Stimulated activated naive CD8-positive, alpha-beta T cell treated with anti-CD3 and anti-CD28 coated beads, Interleukin-15, amount 100 ng/mL, for 72 hours (primary cell): Measurements from ENCODE around the gene BLM.
A peak's percentile ranks its signal among the peaks of the same experiment; 100 is the strongest.
"Not testable (repeated sequence)": the region's sequence is repeated elsewhere in the genome, so short reads cannot be mapped to it uniquely, and the experiment has no call there.

Experiments used
- ATAC-seq: fragments of 150-1000 bp; cut with Tn5 transposase; 2 replicates; pipeline ENCODE4 v1.10.0; 2021; ENCODE audit warnings: mild to moderate bottlenecking, moderate library complexity
- DNase-seq, 2 donors: peaks; one replicate each; pipeline ENCODE4 v3.0.0; 2021 to 2022
- H3K27ac Mint-ChIP-seq, 2 donors: one replicate each; pipeline ENCODE4 v1.8.0; 2022; ENCODE audit warnings: mild to moderate bottlenecking in 2 of 2, mixed read lengths in 2 of 2, moderate library complexity in 2 of 2
- H3K27me3 Mint-ChIP-seq: one replicate; pipeline ENCODE4 v1.8.0; 2022; ENCODE audit warnings: mixed read lengths
- H3K4me1 Mint-ChIP-seq: one replicate; pipeline ENCODE4 v1.8.0; 2022; ENCODE audit warnings: mild to moderate bottlenecking, mixed read lengths
- H3K4me3 Mint-ChIP-seq, 2 donors: one replicate each; pipeline ENCODE4 v1.8.0; 2022; ENCODE audit warnings: mild to moderate bottlenecking in 2 of 2, mixed read lengths in 2 of 2, moderate library complexity in 1 of 2
- H3K9me3 Mint-ChIP-seq, 2 donors: one replicate each; pipeline ENCODE4 v1.8.0; 2022; ENCODE audit warnings: mixed read lengths in 2 of 2

BLM gene

DNA sequence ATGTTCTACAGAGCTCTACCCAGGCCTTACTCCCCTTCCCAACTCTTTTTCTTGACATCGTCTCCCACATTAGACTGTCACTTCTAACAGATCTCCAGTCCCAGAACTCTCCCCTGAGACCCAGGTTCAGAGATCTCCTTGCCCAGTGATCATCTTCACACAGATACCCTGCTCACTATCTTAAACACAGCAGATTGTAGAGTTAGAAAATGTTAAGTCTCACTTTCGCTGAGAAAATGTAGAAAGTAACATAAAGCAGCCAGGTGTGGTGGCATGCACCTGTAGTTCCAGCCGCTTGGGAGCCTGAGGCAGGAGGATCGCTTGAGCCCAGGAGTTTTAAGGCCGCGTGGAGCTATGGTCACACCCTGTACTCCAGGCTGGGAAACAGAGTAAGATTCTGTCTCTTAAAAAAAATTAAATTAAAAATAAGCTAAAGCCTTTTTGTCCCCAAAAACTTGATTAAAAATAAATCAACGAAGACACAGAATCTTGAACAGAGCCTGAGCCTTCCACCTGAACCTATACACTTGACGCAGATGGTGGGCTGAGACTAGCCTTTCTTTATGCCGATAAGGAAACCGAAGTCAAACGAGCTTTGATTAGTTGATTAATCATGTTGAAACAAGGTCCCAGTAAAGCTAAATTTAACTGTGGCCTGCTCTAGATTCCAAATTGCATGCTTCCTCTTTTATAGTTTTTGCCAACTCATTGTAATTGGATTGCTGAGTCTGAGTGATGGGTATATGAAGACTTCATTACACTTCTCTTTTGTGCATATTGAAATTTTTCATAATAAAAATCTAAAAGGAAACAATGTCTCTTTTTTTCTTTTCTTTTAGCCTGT is 31.3 kb upstream of the BLM start:
- ATAC-seq: no peak
- DNase-seq: no peak
- Mint-ChIP-seq H3K4me3 (peak overlapping the region; percentile 31 to 44), H3K4me1 (peaks cover 51% of the 10 kb centered on the region), H3K27ac (peak overlapping the region; percentile 94 to 96), H3K9me3 (peaks cover 0 to 4% of the 10 kb centered on the region in 2 donors), H3K27me3 (no peaks in the 10 kb centered on the region)

- peak; percentile 99 for ATAC-seq
- Mint-ChIP-seq H3K4me1 (peaks cover 47% of the 10 kb centered on the region), H3K27ac (peak overlapping the region; percentile 94 to 96), H3K4me3 (peak overlapping the region; percentile 31 to 44), H3K9me3 (peaks cover 0 to 4% of the 10 kb centered on the region in 2 donors), H3K27me3 (no peaks in the 10 kb centered on the region)
- peak; percentile 48 to 63 for DNase-seq
Measured at GRCh38 chr15:90686435-90687218, 30.5 kb upstream of the BLM start.

GRCh38 chr15:90689326-90689961 is 27.7 kb upstream of the BLM start:
- peaks cover 57% of the 10 kb centered on the region for H3K4me1 Mint-ChIP-seq
- not testable (repeated sequence) for ATAC-seq, H3K27me3 Mint-ChIP-seq, H3K4me3 Mint-ChIP-seq, H3K27ac Mint-ChIP-seq, H3K9me3 Mint-ChIP-seq, DNase-seq

GRCh38 chr15:90690585-90690984 is 26.6 kb upstream of the BLM start:
- Mint-ChIP-seq H3K4me1 (peaks cover 46% of the 10 kb centered on the region), H3K27ac (no peak overlapping the region), H3K4me3 (no peak overlapping the region), H3K9me3 (peaks cover 0 to 4% of the 10 kb centered on the region in 2 donors), H3K27me3 (no peaks in the 10 kb centered on the region)
- ATAC-seq (no peak), DNase-seq (no peak)

- Mint-ChIP-seq H3K4me3 (no peak overlapping the region), H3K27me3 (no peaks in the 10 kb centered on the region), H3K4me1 (peaks cover 40% of the 10 kb centered on the region), H3K27ac (no peak overlapping the region), H3K9me3 (peaks cover 0 to 4% of the 10 kb centered on the region in 2 donors)
- no peak for DNase-seq
- no peak for ATAC-seq
Measured at GRCh38 chr15:90691369-90691768, 25.8 kb upstream of the BLM start.

DNA sequence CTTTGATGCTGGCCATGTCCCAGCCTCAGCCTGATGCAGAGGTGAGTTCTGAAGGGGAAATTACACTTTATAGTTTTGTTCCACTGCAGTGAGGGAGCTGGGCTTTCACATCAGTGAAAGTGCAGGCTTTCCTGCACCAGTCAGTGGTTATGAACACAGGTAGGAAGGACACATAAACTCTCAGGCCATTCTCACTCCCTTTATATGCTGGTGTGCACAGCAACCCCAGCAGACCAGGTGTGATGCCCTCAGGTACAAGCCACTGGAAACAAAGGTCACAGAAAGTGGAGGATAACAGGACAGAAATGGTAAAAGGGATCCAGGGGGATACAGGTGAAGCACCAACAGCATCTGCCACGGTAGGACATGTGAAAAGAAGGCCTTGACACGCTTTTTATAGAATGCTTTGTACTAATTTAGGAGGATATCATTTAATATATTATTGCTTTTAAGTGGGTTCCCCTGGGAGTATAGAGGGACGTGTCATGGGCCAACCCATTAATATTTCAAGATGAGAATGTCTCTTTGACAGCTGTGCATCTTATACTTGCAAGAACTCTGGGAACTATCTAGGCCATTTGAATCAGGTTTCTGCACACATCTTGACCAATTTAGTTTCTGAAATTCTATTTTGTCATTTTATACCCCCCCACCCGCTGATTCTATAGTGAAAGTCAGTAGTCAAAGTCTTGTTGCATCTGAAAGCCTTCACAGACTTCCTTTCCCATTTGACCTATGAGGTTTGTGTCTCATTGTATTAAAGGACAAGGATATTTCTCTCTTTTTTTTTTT is 25.0 kb upstream of the BLM start:
- DNase-seq (no peak), ATAC-seq (no peak)
- Mint-ChIP-seq H3K4me3 (no peak overlapping the region), H3K4me1 (peaks cover 40% of the 10 kb centered on the region), H3K27ac (no peak overlapping the region), H3K9me3 (peaks cover 0 to 4% of the 10 kb centered on the region in 2 donors), H3K27me3 (no peaks in the 10 kb centered on the region)

GRCh38 chr15:90694987-90695386 is 22.2 kb upstream of the BLM start:
- ATAC-seq: no peak
- no peaks in the 10 kb centered on the region for H3K9me3 Mint-ChIP-seq
- no peak for DNase-seq
- H3K27ac Mint-ChIP-seq: no peak overlapping the region
- no peaks in the 10 kb centered on the region for H3K27me3 Mint-ChIP-seq
- no peak overlapping the region for H3K4me3 Mint-ChIP-seq
- peaks cover 32% of the 10 kb centered on the region for H3K4me1 Mint-ChIP-seq

DNA sequence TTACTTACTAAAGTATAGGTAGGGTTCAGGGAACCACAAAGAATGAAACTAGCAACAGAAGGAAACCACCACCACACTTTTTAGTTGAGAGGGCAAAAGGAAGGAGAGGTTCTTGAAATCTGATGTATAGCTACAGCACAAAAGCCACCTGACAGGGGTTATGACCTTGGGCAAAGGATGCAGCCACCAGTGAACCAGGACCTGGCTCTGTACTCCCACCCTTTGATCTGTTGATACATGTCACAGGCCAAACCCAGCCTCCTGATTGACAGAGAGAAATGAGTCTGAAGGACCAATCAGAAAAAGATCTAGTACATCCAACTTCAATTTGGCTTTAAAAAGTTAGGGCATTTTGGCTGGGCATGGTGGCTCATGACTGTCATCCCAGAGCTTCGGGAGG is 20.0 kb upstream of the BLM start:
- ATAC-seq: peak; percentile 93
- Mint-ChIP-seq H3K27me3 (no peaks in the 10 kb centered on the region), H3K27ac (no peak overlapping the region), H3K9me3 (no peaks in the 10 kb centered on the region), H3K4me3 (no peak overlapping the region), H3K4me1 (peaks cover 24% of the 10 kb centered on the region)
- peak in 1 of 2 donors; percentile 44 for DNase-seq

- Mint-ChIP-seq H3K4me1 (peaks cover 16% of the 10 kb centered on the region), H3K27me3 (no peaks in the 10 kb centered on the region), H3K9me3 (peaks cover 0 to 9% of the 10 kb centered on the region in 2 donors), H3K4me3 (no peak overlapping the region), H3K27ac (no peak overlapping the region)
- ATAC-seq: no peak
- DNase-seq: no peak
Measured at GRCh38 chr15:90698629-90699028, 18.5 kb upstream of the BLM start.

- Mint-ChIP-seq H3K4me1 (peaks cover 12% of the 10 kb centered on the region), H3K9me3 (peaks cover 0 to 9% of the 10 kb centered on the region in 2 donors), H3K27me3 (no peaks in the 10 kb centered on the region), H3K27ac (no peak overlapping the region), H3K4me3 (no peak overlapping the region)
- no peak for DNase-seq
- no peak for ATAC-seq
Measured at GRCh38 chr15:90701048-90701447, 16.1 kb upstream of the BLM start.

- peaks cover 0 to 9% of the 10 kb centered on the region in 2 donors for H3K9me3 Mint-ChIP-seq
- peaks cover 4% of the 10 kb centered on the region for H3K4me1 Mint-ChIP-seq
- H3K27ac Mint-ChIP-seq: peak overlapping the region; percentile 54 to 77
- no peak overlapping the region for H3K4me3 Mint-ChIP-seq
- H3K27me3 Mint-ChIP-seq: no peaks in the 10 kb centered on the region
- DNase-seq: no peak
- no peak for ATAC-seq
Measured at GRCh38 chr15:90701880-90702630, 15.1 kb upstream of the BLM start.

DNA sequence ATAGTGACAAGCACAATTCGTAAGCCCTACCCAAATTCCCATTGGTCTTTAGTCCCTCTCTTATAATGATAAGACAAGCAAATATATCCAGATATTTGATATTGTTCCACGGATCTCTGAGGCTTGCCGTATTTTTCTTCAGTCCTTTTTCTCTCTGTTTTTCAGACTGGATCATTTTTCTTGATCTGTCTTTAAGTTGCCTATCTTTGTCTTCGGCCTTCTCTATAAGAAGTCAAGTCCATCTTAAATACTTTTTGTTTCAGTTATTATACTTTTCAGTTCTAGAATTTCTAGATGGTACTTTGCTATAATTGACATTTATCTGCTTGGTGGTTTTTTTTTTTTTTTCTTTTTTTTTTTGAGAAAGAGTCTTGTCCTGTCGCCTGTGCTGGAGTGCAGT is 13.7 kb upstream of the BLM start:
- Mint-ChIP-seq H3K9me3 (peaks cover 0 to 9% of the 10 kb centered on the region in 2 donors), H3K4me3 (no peak overlapping the region), H3K27me3 (no peaks in the 10 kb centered on the region), H3K27ac (no peak overlapping the region), H3K4me1 (no peaks in the 10 kb centered on the region)
- DNase-seq (no peak), ATAC-seq (no peak)

GRCh38 chr15:90705212-90705611 is 11.9 kb upstream of the BLM start:
- Mint-ChIP-seq H3K4me1 (no peaks in the 10 kb centered on the region), H3K9me3 (peaks cover 0 to 9% of the 10 kb centered on the region in 2 donors), H3K27ac (no peak overlapping the region), H3K27me3 (no peaks in the 10 kb centered on the region), H3K4me3 (no peak overlapping the region)
- DNase-seq: no peak
- ATAC-seq: no peak

GRCh38 chr15:90706394-90707327 is 10.5 kb upstream of the BLM start:
- ATAC-seq (no peak), DNase-seq (no peak)
- Mint-ChIP-seq H3K9me3 (peaks cover 0 to 9% of the 10 kb centered on the region in 2 donors), H3K27me3 (no peaks in the 10 kb centered on the region), H3K27ac (no peak overlapping the region), H3K4me3 (no peak overlapping the region), H3K4me1 (peaks cover 10% of the 10 kb centered on the region)
